Activated gamma-delta T cell treated with Interleukin-2 at 50 U/mL for 16 hours (primary cell): Measurements from ENCODE around the gene PDZRN4.
"Not testable (repeated sequence)": the region's sequence is repeated elsewhere in the genome, so short reads cannot be mapped to it uniquely, and the experiment has no call there.

ENCODE experiments used
- DNase-seq: peaks from one replicate; pipeline ENCODE4 v3.0.0-alpha.2; 2020

PDZRN4 gene

DNA sequence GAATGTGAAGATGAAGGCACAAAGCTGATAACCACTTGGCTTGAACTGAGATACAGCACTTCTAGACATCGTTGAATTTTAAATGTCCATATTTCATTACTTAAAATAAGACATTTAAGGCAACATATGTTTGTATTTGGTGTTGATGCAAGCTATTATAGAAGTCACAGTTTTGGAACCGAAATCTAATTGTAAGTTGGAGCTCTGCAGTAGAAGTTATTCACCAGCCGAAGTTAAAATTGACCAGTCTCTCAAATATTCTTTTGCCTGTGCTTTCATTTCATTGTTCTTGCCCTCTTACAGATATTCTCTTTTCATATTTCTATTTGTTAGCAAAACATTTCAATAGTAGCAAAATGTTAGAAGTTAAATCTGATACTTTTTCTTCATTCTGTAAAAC, 332.7 kb downstream of the PDZRN4 start:
- no peak for DNase-seq

DNA sequence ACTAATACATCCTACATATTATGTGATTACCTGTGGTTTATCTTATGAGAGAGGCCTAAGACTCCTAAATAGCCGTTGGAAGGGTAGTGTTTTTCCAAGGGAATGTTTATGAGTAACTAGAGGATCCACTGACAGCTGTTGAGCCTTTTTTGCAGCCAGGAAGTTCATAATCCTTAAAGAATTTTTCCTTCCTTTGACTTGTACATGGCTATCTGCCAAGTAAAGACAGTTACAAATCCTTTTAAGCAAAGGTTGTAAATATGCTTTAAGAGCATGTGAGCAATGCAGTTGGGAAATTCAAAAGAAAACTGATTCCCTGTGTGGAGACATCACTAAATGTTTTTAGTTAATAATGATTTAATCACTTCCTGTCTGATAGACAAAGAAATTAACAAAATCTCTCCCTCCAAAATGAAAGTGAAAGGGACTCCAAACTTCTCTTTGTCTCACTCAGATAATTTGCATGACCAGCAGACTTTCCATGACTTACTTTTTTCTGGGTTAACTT, 333.8 kb downstream of the PDZRN4 start:
- DNase-seq = no peak

DNA sequence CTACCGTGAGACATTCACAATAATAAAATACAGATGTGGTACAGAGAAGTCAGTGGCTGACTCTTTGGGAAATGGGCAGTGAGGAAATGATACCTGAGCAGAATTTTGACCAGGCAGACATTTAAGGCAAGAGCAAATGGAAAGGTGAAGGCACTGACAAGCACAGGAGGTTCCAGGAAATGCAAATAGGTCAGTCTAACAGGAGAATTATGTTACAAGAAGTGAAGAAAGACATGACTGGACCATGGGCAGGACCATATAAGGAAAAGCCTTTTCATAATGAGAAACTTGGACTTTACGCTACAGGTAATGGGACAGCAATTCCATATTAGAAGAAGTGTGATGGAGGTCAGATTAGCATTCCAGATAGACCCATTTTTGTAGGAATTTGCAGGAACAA, 338.9 kb downstream of the PDZRN4 start:
- no peak for DNase-seq

DNA sequence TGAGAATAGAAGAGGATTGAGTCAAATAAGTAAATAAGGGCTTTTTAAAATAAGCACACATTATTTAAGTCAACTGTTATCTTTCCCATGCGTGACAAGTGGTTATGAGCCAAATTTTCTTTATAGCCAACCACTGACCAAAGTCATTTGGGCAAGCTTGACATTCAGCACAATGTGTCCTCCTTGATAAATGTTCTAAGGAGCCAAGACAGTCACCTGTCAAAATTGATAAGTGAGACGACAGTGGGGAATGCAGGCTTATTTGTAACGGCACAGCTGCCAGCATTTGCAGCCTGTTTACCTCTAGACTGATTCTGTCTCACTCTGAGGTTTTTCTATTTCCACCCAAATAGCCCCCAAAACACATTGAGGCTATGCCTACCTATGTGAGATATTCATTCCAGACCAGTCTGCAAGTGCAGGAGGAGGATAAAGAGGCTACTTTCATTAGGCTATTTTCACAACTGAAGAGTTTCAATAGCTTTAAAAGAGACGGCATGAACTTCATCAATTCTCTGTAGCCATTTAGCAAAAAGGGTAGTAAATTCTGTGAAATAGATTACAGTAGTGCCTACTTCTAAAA, 339.5 kb downstream of the PDZRN4 start:
- DNase-seq = no peak

DNA sequence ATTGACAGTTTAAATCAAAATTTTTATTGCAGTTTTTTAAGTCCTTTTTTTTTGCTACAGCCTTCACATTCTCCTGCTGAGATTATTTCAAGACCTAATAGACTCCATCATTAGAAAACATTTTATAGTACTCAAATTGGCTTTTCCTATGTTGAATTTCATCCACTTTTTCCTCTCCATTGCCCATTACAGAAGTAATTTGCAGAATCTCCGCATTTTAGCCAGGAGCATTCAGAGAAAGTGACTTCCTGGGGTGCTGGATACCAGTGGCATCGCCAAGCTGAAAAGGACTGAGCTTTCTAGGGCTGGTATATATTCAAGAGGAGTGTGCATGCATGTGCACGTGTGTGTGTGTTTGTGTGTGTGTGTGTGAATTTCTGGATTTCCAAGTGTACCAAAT, 340.8 kb downstream of the PDZRN4 start:
- no peak for DNase-seq

DNA sequence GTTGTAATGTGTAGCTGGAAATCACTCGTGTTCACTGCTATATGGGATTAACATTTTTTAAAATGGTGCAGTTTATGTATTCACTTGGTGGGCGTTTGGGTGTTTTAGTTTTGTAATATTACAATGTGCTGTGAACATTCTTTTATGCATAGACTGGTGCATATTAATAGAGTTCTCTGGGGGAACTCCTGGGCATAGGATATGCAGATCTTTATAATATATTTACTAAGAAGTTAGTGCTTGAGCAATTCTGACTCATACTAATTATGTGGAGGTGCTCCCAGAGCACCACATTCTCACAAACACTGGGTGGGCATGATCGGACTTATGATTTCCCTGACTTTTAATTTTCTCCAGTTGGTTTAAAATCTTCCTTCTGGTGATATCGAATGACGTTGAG, 342.3 kb downstream of the PDZRN4 start:
- DNase-seq = no peak

DNA sequence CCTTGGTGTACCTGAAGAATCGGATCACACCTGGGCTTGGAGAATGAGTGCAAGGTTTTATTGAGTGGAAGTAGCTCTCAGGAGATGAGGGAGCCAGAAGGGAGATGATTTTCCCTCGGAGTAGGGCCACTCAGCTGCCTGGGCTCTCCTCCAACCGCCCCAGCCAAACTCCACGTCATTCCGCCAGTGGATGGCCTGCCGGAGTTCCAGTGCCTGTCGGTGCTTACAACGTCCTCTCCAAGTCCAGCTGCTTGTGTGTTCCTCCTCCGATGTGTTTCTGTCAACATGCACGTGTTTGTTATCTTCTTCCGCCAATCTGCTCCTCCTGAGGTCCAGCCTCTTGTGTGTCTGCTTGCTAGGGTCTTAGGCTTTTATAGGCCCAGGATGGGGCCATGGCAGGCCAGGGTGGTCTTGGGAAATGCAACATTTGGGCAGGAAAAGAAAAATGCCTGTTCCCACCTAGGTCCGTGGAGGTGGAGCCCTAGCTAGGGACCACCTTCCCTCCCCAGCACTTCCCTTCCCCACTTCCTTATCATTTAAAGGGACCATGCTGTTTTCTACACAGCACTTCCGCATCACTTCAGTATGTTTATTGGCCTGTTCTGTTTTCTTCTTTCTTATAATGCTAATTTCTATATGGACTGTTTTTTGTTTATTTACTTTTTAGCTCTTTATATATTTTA, 343.2 kb downstream of the PDZRN4 start:
- no peak for DNase-seq

DNA sequence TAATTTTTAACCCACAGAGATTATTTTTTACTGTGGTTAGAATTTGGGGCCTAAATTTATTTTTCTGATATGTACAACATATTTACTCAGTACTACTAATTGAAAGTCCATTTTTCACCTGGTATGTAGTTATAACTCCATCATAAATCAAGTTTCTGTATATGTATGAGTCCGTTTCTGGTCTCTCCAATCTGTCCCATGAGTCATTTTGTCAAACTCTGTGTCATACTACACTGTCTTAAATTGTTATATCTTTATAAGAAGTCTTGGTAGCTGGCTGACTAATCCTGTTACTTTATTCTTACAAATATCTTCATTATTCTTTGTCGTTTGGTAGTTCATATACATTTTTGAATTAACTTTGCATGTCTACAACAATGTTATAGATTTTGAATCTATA, 344.0 kb downstream of the PDZRN4 start:
- DNase-seq = no peak

DNA sequence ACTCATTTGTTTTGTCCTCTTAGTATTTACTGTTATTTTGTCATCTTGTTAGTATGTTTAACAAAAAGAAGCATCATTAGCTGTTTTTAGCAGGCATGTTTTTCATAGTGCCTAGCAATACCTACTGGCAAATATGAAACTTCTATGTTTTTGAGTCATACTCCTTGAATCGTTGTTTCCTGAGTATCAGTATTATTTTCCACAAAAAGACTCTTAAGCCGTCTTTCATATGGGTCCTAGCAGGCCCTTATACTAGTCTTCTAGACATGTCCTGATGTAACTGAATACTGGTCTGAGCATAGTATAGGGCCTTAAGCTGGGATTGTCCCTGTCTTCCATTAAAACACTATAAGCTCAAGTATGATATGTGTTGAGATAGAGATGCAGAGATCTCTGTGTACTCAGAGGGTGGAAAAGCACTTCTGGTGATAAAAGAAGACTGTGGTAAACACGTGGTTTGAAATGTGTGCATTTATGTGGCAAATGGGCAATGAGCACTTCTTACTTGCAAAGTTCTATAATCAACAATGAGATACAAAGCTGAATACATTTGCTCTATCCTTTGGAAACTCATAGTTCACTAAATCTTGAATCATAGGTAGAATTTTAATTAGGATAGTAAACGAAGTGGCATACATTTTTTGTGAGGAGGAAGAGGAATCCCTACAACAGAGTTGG, 348.8 kb downstream of the PDZRN4 start:
- DNase-seq = no peak

DNA sequence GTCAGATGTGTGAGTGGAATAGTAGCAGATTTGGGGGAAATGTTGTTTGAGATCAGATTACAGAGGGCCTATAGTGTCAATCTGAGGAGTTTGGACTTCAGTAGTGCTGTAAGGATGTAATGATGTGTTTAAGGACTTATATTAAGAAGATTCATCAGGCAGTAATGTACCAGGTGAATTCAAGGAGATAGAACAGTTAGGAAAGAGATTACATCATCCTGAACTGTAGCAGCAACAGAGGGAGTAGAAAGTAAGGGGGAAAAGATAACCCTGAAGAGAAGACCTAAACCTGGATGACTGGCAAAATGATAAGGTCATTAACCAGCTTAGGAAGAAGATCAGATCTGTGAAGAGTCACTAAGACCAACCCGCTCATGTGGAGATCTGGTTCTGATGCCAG, 349.4 kb downstream of the PDZRN4 start:
- DNase-seq = no peak

DNA sequence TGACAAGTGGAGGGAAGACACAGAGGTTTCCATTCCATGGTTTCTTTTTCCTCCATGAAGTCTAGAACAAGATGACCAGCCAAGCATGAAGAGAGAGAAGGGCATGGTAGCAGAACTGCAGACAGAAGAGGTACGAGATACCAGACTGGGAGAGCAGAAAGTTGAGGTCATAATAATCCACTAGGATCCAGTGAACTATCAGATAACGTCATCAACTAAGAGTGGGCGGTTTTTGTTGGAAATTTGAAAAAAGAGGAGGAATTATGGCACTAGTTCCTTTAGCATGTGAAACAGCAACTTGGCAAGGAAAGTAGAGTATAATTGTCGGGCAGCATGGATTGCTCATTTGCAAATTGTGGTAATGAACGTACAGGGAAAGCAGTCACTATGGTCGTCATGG, 357.6 kb downstream of the PDZRN4 start:
- DNase-seq = no peak

DNA sequence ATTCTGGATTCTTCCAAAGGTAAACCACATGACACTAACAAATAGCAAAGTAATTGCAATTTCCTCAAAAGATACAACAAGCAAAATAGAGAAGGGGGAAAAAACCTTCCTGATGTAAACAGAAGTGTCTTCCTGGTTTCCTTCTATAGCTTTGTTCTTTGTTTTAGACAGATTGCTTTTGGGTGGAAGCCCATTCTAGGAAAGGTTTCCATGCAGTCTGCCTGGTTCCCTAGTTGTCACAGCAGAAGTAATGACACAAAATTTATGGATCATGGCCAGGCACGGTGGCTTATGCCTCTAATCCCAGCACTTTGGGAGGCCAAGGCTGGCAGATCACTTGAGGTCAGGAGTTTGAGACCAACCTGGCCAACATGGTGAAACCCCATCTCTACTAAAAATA, 359.0 kb downstream of the PDZRN4 start:
- DNase-seq = not testable (repeated sequence)

DNA sequence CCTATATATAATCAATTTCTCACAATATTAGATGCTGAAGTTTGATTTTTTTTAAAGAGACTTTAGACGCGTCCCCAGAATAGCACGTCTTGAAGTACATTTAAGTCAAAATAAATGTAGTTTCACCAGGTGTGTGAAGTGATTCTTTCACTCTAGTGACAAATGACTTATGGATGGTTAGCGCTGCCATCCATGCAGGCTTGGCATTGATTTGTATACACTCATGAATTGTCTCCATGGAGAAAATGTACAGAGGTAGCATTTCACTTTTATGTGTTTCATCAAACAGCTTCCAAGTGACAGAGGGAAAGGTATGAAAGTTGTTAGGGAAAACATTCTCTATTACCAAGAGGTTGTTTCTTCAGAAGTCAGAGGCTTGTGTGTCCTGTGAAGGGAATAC, 360.8 kb downstream of the PDZRN4 start:
- no peak for DNase-seq

DNA sequence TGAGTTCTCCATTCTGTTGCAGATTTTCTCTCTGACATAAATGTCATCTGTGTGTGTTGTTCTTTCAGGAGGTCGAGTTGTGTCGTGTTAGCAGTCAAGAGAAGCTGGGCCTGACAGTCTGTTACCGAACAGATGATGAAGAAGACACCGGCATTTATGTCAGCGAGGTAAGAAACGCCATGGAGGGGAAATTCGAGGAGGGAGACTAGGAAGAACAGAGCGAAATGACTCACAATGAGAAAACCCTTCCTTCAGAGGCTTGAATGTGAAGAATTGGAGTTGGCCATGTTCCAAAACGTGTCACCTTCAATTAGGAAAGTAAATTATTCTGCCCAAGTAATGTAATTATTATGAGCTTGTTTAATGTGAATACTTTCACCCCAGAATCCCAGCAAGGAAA, 364.5 kb downstream of the PDZRN4 start:
- DNase-seq = no peak

DNA sequence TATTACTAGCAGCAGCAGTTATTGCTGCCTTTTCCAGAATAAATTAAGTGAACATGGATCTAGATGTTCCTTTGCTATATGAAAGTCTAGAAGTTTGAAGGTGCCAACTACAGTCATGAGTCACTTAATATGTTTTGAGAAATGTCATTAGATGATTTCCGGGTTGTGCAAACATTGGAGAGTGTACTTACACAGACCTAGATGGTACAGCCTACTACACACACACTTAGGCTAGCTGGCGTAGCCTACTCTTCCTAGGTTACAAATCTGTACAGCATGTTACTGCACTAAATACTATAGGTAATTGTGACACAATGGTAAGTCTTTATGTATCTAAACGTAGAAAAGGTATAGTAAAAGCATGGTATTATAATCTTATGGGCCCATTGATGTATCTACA, 368.1 kb downstream of the PDZRN4 start:
- no peak for DNase-seq

DNA sequence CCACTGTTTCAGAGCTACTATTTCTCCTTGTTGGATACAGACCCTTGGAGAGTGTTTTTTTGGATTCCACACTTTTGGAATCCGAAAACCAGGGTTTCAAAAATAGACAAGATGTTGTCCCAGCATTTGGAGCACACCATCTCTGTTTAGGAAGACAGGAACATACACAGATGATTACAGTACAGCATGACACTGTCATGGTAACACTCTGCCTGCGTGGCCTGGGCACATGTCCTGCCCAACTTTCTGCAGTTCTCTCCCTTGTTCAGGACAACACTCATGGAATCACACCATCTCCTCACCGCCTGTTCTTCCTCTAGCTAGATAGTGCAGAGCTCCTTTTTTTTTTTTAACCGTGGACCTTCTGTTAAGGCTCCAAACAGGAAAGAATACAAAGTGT, 369.2 kb downstream of the PDZRN4 start:
- DNase-seq = no peak

DNA sequence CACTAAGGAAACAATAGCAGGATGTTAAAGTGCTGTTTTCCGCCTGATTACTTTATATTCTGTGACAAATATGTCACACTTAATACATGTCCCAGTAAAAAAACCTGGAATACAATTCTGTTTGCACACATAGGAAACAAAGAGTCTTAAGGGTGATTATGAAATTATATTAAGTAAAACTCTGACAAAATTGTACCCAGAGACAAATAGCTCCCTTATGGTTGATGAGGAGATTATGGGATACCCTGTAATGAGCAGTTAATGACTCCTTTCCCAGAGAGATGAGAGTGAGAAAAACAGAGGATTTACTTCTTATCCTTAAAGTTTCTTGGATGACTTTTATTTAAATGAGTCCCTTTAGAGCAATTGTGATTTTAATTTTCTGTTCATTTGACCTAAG, 370.6 kb downstream of the PDZRN4 start:
- DNase-seq = no peak

DNA sequence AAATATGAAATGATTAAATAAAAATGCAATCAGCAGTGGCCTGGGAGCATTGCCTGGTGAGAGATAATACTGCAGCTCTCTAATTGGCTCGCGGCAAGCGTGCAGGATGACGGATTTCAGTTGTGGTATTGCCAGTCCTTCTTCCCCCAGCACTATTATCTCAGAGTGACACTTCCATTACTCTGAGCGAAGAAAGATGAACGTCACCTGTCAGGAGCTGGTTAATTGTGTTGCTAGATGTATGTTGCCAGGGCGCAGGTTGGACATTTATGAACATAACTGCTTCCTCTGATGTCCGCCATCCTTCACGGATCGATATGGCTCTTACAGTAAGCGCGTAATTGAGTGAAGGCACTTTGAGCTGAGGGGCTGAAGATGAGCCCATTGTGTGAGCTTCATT, 374.9 kb downstream of the PDZRN4 start:
- DNase-seq = no peak

DNA sequence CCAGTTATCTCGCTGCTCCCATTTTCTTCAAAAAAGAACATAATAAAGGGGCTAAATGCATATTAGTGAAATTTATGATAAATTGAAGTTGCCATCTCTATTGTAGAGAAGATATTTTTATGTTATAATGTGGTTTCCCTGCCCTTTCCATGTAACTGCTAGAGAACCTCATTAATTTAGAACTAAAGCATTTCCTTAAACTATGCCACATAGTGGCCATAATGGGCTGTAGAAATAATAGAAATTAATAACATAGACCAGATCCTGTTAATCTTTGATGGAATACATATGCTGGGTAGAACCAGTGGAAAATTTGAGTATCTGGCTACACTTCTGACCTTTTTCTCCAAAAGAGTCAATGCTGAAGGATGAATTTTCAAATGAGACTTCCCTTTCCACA, 376.7 kb downstream of the PDZRN4 start:
- DNase-seq = no peak

DNA sequence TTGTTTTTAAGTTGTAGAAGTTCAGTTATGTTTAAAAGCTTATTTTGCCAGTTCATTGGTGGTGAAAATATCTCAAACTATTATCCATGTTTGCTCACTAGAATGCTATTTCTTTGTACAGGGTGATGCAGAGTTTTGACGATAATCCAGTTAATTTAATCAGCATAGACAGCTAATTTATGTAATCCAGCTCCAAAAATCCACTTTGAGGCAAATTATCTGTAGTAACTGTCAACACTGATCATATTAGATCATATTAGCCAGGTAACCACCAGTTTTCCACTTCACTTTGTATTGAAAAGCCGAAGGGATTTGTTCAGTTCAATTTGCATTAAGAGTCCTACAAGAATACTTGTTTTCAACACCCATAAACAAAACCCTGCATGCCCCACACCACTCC, 378.6 kb downstream of the PDZRN4 start:
- DNase-seq = no peak

DNA sequence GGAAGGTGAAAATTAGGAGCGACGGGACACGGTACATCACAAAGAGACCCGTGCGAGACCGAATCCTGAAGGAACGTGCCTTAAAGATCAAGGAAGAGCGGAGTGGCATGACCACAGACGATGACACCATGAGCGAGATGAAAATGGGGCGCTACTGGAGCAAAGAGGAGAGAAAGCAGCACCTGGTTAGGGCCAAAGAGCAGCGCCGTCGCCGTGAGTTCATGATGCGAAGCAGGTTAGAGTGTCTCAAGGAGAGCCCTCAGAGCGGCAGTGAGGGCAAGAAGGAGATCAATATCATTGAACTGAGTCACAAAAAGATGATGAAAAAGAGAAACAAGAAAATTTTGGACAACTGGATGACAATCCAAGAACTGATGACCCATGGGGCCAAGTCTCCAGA, 385.3 kb downstream of the PDZRN4 start:
- DNase-seq = no peak

DNA sequence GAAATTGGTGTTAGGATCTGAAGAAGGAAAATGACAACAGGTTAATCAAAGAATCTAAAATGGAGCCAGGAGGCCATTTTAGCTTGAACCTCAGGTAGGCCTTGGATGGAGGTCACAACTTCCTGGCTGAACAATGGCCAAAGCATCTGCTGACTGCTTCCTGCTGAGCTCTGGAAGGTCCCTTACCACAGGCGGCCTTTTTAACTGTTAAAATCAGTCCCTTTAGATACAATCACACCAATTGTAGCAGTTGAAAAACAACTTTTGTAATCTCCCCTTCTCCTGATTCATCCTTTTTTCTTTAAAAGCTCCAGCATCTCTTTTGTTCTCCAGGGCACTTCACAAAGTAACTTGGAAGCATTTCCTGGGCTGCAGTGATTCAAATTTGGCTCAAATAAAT, 388.8 kb downstream of the PDZRN4 start:
- no peak for DNase-seq

DNA sequence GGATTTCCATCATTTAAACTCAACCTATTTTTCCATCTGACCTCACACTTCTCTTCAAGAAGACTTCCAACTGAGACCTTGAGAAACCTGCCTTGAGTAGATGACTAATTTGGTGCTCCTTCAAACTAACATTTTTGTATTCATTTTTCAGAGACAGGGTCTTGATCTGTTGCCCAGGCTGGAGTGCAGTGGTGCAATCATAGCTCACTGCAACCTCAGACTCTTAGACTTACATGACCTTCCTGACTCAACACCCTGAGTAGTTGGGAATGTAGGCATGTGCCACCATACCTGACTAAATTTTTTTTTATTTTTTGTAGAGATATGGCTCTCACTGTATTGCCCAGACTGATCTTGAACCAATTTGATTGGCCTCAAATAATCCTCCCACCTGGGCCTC, 389.9 kb downstream of the PDZRN4 start:
- no peak for DNase-seq

DNA sequence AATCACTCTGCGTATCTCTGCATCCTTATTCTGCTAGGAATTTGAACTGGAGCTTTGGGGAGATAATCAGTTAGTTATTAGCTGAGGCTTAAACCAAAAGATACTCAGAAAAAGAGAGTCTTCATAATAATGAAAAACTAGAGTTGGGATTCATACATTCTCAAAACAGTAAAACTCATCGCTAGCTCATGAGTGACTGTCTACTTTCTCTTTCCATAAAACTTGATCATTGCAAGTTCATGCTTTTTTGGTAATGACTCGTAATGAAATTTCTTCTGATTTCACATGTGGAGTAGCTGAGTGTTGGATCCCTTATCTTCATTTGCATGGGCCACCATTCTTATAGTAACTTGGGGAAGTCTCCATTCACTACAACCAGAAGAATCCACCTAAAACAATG, 397.7 kb downstream of the PDZRN4 start:
- DNase-seq = no peak

DNA sequence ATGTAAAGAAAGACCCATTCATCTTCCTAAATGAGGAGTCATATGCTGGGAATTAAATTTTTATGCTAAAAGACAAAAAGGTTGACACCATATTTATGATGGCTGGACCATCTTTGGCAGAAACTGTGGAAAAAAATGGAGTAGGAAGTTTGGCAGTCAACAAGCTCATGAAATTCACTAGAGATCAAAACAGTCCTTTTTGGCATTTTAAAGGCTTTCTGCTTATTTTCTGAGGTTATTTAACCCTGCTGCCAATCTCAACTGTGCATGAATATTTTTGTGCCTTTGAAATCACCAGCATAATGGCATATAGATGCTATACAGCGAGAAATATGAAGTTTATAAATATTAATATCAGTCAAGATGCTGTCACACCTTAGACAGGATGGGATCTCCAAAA, 399.5 kb downstream of the PDZRN4 start:
- DNase-seq = no peak
